SU-DHL-6 (cell line): ENCODE results near the gene OSBPL5.

Experiments used
- EZH2phosphoT487 ChIP-seq: fragments of 200-600 bp; sonication (generic), shearing (Covaris generic); conservative IDR thresholded peaks from 2 replicates; pipeline ENCODE4 v1.6.1; 2018; ENCODE audit warnings: mild to moderate bottlenecking, antibody characterized with exemption, low read length, moderate library complexity, mixed read lengths
- TF ChIP-seq, protein P1 (sequence below): fragments of 200-600 bp; sonication (generic); IDR thresholded peaks from one replicate; pipeline ENCODE4 v1.5.1; 2017; ENCODE audit warnings: antibody characterized with exemption, mild to moderate bottlenecking, low read length, moderate library complexity; ENCODE audit not compliant: insufficient read depth, poor library complexity, severe bottlenecking

GRCh38 chr11:3153291-3153861, 11.7 kb downstream of the OSBPL5 start:
- TF ChIP-seq, protein P1, sequence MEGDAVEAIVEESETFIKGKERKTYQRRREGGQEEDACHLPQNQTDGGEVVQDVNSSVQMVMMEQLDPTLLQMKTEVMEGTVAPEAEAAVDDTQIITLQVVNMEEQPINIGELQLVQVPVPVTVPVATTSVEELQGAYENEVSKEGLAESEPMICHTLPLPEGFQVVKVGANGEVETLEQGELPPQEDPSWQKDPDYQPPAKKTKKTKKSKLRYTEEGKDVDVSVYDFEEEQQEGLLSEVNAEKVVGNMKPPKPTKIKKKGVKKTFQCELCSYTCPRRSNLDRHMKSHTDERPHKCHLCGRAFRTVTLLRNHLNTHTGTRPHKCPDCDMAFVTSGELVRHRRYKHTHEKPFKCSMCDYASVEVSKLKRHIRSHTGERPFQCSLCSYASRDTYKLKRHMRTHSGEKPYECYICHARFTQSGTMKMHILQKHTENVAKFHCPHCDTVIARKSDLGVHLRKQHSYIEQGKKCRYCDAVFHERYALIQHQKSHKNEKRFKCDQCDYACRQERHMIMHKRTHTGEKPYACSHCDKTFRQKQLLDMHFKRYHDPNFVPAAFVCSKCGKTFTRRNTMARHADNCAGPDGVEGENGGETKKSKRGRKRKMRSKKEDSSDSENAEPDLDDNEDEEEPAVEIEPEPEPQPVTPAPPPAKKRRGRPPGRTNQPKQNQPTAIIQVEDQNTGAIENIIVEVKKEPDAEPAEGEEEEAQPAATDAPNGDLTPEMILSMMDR = no peak
- no peak for TF ChIP-seq EZH2phosphoT487
